Stimulated activated CD4-positive, alpha-beta T cell treated with anti-CD3 and anti-CD28 coated beads, Interleukin-15, amount 100 ng/mL, for 48 hours (primary cell): ENCODE measurements around the gene IQSEC3.

Experiments used
- DNase-seq, 2 donors: peaks; one replicate each; pipeline ENCODE4 v3.0.0-alpha.2; 2020; ENCODE audit warnings: low read depth in 2 of 2

Gene IQSEC3

GRCh38 chr12:78981-79380 is 12.4 kb downstream of the IQSEC3 start:
- no peak for DNase-seq

DNA sequence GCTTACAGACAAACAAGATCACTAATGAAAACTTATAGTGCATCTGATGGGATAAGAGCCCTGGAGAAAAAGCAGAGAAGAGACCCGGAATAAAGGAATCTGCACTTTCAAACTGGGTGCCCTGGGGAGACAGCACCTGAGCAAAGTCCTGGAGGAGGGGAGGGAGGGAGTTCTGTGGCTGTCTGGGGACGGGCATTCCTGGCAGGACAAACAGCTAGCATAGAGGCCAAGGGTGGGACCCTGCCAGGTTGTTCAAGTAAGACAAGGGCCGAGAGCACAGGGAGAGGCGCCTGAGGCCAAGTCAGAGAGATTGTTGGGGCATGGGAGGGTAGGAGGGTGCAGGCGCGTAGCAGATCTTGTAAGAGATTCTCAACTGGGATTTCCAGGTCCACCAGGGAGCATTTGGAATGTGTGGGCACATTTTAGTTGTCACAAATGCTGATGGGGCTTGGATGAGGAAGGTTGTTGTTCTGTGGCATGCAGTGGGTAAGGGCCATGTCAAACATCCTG is 14.2 kb downstream of the IQSEC3 start:
- DNase-seq = no peak

DNA sequence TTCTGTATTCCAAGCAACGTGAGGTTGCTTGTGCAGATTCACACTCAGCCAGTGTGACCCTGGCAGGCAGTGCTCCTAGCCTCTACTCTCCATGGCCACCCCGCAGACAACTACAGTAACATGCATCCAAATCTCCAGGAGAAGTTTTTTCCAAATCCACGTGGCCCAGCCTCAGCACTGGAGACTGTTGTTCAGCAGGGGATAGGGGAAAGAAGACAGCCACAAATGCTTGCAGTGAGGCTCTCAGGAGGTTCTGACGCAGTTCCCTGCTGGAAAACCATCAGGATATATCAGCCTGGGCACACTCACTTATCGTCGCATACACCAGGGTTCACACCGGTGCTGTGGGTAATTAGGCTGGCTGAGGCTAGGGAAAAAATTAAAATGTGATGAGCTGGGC is 16.2 kb downstream of the IQSEC3 start:
- no peak for DNase-seq

- no peak for DNase-seq
Observed at GRCh38 chr12:84056-84455, 17.5 kb downstream of the IQSEC3 start.

DNA sequence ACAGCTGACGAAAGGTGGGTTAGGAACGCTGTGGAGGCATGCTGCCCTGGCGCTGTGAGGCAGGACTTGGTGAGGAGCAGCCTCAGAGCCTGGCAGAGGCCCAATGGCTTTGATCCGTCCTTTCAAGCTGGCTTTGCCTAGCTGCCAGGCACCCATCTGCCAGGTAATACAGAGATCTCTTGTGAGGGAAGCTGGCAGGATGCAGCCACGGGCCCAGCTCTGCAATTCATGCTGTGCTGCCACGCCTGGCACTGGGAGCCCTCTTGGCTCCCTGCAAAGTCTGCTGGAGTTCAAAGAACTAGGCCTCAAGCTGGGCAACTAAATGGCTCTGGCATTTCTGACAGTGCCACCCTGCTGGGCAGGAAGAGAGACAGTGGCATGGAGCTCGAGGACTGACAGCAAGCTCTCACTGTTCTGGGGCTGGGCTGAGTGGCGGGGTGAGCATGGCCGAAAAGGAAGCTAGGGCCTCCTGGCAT is 18.7 kb downstream of the IQSEC3 start:
- no peak for DNase-seq

- DNase-seq = no peak
Observed at GRCh38 chr12:87315-87714, 20.7 kb downstream of the IQSEC3 start.

DNA sequence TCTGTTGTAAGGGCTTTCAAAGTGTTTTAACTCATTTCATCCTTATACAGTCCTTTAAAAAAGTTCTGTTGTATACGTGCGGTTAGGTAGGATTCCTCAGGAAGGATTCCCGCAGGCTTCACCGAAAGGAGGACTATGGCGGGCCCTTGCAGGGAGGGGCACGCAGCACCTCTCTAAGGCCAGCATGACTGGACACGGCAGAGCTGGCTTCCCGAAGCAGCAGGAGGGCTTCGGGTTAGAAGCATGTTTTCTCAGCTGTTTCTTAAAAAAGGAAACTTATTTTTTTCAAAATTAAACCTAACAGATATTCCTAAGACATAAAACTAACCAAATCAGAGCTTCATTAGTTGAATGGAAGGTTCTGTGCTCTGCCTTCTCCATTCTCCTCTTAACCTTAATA is 21.3 kb downstream of the IQSEC3 start:
- DNase-seq = no peak

DNA sequence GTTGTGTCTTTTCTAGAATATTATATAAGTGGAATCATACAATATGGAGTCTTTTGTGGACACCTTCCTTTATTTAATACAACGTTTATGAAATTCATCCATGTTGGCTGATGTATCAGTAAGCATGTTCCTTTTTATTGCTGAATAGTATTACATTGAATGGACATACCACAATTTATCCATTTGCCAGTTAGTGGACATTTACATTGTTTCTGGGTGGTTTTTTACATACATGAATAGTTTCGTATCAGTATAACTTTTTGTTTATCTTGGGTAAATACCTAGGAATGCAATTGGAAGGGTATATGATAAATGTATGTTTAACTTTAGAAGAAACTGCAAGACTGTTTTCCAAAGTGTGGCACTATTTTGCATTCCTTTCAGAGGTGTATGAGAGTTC is 23.1 kb downstream of the IQSEC3 start:
- DNase-seq = no peak

GRCh38 chr12:91213-91612 is 24.6 kb downstream of the IQSEC3 start:
- DNase-seq = no peak

DNA sequence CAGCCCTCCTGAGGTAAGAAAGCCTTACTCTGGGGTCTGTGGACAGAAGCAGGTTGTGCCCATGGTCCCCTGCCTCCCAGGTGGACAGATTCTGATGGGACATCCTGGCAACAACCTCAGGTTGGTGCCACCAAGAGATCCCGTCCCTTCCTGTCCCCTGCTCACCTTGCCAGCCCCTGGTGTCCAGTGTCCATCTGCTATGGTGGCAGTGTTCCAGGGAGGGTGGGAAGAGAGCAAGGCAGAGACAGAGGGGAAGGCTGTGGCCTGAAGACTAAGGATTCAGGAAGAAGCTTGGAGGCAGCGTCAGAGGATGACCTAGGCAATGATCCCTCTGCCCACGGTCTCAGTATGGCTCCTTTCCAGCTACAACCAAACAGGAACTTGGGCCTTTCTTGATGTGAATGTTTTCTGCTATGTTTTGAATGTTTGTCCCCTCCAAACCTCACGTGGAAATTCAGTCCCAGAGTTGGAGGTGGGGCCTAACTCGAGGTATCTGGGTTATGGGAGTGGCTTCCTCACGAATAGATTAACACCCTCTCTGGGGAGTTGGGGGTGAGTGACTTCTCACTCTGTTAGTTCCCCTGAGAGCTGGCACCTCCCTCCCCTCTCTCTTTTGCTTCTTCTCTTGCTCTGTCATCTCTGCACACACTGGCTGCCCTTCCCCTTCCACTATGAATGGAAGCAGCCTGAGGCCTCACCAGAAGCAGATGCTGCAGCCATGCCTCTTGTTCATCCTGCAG is 26.9 kb downstream of the IQSEC3 start:
- DNase-seq = no peak

DNA sequence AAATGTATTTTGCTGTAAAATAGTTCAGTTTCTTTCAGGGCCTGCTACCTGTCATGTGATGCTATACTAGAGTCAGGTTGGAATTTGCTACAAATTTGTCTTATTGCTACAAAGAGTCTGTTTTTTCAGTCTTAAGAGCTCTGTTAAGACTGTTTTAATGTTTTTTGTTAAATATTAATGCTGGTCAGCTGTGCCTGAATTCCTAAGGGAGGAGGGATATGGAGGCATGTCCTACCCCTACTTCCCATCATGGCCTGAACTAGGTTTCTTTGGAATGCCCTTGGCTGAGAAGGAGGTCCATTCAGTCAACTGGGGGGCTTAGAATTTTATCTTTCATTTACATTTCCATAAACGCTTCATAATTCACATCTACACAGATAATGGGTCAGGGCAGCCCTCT is 30.0 kb downstream of the IQSEC3 start:
- no peak for DNase-seq

- no peak for DNase-seq
Observed at GRCh38 chr12:98924-99352, 32.4 kb downstream of the IQSEC3 start.

DNA sequence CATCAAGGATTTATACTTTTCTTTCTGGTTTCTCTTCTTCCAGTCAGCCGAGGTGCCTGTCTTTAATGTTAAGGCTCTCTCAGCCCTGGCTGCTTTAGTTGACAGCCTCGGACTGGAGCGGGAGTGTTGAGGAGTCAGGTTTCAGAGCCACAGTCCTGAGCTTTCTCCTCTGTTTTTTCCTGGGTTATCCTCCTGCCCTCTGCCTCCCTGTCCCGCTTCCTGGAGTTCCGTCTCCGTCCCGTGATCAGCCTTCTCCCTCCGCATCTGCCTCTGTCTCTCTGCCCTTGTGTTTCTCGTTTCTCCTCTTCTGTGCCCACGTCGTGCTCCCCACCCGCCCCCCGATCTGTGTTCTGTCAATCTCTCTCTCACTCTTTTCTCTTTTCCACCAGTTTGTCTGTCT is 33.0 kb downstream of the IQSEC3 start:
- DNase-seq = no peak

DNA sequence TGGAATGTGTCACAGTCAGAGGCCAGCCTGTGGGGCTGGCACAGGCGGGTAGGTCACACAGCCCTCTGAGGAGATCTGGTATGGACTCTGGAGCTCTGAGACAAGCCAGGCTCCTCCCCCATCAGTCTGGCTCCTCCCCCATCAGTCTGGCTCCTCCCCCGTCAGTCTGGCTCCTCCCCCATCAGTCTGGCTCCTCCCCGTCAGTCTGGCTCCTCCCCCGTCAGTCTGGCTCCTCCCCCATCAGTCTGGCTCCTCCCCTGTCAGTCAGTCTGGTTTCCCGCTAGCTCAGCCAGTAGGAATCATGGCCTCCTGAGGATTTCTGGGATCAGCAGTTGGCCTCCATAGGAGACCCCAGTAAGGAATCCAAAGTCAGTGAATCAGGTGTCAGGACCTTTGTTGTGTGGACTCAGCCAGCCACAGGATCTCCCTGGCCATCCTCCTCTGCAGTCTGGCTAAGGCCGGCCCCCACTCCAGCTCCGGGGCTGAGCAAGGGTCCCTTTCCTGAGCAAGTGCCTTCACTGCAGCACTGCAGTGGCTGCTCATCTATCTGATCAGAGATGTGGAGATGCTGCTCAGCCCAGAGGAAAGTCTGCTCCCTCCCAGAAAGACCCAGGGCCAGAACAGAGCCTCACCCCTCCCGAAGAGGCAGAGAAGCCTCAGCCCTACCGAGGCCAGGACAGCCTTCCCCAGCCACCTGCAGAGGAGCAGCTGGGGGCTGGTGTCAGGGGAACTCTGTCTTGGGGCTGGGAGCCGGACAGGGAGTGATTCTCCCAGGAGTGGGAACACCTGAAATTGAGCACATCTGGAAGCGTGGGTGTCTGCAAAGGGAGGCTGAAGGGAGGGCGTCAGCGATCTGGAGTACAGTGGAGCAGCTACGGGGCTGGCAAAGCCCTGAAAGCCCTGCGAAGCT is 35.7 kb downstream of the IQSEC3 start:
- DNase-seq = peak in 1 of 2 donors; percentile 23

DNA sequence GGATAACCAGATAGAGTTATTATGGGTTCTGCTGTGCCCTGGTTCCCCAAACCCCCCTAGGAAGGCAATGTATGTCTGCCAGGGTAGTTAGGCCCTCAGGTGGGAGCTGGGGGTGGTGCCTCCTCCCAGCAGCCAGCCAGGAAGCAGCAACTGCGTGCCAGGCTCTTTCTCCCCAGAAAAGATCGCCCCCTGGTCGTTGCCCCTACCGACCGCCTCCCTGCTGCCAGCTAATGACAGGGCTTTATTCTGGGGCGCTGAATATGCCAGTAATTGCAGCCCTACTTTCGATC is 36.3 kb downstream of the IQSEC3 start:
- DNase-seq = no peak

DNA sequence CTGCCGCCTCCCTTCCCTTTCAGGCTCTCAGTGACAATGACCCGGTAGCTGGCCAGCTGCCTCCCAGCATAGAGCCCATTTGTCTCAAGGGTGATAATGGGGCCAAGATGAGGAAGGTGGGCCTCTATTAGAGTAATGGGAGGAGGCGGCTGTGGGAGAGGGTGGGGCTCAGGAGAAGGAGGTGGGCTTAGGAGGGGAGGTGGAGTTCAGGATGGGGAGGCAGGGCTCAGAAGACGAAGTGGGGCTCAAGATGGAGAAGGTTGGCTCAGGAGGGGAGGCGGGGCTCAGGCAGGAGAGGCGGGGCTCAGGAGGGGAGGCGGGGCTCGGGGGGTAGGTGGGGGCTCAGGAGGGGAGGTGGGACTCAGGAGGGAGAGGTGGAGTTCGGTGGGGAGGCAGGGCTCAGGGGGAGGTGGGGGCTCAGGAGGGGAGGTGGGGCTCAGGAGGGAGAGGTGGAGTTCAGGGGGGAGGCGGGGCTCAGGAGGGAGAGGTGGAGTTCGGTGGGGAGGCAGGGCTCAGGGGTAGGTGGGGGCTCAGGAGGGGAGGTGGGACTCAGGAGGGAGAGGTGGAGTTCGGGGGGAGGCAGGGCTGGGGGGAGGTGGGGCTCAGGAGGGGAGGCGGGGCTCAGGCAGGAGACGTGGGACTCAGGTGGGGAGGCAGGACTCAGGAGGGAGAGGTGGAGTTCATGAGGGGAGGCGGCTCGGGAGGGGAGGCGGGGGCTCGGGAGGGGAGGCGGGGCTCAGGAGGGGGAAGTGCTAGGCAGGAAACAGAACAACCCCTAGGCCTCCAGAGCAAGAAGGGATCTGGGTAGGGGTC is 36.8 kb downstream of the IQSEC3 start:
- no peak for DNase-seq

- no peak for DNase-seq
Observed at GRCh38 chr12:104551-105081, 38.0 kb downstream of the IQSEC3 start.

GRCh38 chr12:105696-106095 is 39.1 kb downstream of the IQSEC3 start:
- DNase-seq = no peak

GRCh38 chr12:106118-106591 is 39.6 kb downstream of the IQSEC3 start:
- DNase-seq = no peak

GRCh38 chr12:108594-108993 is 42.0 kb downstream of the IQSEC3 start:
- DNase-seq = no peak

GRCh38 chr12:109446-109845 is 42.9 kb downstream of the IQSEC3 start:
- DNase-seq = no peak

- DNase-seq = no peak
Observed at GRCh38 chr12:109872-110271, 43.3 kb downstream of the IQSEC3 start.
